HG03103 (cell line): Measurements from ENCODE around the gene TMEM163.
"Not testable (repeated sequence)": the region's sequence is repeated elsewhere in the genome, so short reads cannot be mapped to it uniquely, and the experiment has no call there.

Source experiments
- ATAC-seq: cut with Tn5 transposase; IDR thresholded peaks from one replicate; pipeline ENCODE4 v1.9.1; 2021; ENCODE audit warnings: low read depth; ENCODE audit not compliant: unreplicated experiment

The TMEM163 gene

DNA sequence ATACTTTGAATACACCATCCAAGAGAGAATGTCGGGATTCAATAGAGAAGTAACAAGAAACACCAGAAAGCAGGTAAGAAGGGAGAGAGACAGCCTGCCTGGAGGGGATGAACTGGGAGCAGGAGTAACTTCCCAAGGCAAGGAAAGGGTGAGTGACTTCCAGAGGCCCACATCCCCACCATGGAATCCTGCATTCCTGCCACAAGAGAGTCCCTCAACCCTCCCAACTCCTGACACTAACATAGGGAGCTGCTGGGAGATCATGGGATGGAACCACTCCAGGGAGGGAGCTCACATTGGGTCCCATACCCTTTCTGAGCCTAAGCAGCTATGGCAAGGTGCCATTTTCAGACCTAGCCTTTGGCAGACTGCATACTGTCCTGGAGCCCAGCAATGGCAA is 5.5 kb upstream of the TMEM163 start:
- ATAC-seq = no peak

DNA sequence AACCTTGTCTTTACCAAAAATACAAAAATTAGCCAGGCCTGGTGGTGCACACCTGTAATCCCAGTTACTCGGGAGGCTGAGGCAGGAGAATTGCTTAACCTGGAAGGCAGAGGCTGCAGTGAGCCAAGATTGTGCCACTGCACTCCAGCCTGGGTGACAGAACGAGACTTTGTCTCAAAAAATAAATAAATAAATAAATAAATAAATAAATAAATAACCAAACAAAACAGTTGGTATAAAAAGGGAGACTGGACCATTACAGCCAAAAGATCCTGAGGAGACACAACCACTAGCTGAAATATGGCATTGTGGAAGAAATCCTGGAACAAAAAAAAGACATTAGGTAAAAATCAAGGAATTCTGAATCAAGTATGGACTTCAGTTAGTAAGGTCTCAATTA is 4.9 kb upstream of the TMEM163 start:
- not testable (repeated sequence) for ATAC-seq

DNA sequence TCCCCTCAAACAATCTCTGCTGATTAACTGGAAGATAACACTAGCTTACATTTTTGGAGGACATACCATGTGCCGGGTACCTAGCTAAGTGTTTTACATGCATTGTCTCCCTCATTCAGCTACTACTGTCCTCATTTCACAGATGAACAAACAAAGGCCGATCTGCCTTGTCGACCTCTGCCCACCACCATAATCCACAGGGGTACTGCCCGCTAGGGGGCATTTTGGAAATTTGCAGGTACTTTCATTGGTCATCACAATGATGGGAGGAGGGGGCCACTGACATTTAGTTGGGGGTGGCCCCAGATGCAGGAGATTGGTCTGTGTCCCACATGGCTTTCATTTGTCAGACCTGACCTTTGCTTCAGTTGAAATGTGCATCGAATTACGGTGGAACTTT is 3.9 kb upstream of the TMEM163 start:
- ATAC-seq = no peak

DNA sequence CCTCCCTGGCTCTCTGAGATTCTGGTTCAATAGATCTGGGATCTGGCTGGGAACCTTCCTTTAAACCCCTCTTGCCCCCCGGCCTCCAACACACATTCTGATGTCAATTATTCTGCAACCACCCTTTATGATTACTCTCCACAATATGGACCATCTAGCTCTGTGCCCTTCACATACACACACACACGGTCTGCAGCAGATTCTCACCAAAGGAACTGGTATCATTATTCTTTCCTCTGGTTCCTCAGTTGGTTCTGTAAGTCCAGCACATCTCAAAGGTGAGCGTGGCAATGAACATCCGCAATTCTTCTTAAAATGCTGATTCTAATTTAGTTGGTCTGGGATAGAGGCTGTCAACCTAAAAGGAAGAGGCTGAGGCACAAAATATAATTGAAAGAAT is 2.8 kb upstream of the TMEM163 start:
- ATAC-seq = no peak

DNA sequence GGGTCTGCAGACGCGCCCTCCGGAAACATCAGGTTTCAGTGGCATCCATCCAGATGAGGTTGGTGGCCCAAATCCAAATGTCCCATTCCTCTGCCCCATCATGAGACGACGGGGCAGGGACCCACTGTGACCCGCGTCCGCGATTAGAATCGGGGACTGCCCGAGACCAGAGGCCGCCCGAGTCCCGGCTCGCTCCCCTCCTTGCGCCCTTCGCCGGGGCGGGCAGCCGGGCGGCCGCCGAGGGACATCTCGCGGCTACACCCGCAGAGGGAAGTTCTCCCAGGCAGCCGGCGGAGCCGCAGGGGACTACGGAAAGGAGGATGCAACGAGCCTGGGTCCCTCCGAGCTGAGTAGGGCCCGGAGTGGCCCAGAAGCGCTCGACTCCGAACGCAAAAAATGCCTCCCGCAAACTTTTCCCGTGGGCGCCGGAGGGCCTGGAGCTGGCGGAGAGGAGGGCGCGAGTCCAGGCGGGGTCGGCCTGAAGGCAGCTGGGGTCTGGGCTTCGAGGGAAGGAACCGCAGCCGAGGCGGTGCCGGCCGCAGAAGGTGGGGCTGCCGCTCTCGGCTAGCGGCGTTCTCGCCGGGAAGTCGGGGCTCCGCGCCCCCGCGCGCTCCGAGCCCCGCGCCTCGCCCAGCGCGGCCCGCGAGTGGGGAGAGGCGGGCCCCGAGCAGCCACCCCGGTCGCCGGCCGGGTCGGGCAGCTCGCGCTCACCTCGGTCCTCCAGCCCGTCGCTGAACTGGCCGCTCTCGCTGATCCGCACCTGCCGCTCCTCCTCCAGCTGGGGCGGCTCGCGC is 580 bp downstream of the TMEM163 start:
- peak; percentile 39 for ATAC-seq

DNA sequence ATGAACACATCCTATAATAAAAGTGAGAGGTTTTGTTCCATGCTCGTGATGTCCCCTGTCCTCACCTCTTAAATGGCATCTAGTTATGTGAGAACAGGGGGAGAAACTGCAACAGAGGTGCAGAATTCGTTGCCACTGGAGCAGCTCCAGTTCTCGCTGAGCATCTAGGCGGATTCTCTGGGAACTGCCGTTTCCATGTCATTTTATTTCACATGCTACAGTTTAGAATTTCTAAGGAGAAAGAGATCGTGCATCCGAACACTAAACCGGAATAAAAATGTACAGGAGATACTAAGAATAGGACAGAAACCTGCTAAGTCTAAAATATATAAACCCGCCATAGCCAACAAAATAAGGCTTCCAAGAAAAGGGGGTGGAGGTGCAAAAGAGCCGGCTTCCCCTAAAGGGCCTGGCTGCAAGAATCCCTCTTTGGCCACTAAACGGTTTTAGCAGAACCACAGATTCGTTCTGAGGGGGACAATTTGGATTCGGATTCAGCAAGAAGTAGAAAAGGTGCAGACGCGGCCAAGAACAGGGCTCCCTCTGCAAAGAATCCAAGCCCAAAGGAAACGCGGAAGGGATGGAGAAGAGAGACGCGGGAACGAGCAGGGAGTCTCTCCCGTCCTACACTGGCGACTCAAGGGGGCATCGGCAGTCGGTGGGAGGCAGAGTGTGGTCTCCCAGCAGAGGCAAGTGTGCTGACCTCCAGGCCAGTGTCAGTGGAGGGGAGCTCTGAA is 1.3 kb downstream of the TMEM163 start:
- ATAC-seq = no peak

DNA sequence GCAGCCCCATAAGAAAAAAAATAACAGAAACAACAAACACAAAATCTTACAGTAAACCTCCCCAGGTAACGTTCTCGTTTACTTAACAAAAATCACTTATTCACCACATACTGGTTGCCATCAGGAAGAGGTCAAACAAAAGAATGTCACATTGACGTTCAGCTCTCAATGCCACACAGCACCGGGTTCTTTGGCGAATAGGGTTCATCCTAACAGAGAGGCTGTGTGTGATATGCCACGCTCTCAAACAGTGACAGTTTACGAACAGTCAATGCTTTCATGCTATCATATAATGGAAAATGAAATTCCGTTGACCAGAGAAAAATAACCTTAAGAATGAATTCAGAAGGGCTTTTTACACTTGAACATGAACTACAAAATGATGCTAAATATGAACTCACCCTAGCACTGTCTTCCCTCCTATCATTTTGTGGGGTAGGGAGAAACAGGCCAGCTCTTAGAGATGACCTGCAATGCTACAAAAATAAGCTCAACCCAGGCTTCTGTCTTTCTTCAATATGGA is 2.0 kb downstream of the TMEM163 start:
- no peak for ATAC-seq

DNA sequence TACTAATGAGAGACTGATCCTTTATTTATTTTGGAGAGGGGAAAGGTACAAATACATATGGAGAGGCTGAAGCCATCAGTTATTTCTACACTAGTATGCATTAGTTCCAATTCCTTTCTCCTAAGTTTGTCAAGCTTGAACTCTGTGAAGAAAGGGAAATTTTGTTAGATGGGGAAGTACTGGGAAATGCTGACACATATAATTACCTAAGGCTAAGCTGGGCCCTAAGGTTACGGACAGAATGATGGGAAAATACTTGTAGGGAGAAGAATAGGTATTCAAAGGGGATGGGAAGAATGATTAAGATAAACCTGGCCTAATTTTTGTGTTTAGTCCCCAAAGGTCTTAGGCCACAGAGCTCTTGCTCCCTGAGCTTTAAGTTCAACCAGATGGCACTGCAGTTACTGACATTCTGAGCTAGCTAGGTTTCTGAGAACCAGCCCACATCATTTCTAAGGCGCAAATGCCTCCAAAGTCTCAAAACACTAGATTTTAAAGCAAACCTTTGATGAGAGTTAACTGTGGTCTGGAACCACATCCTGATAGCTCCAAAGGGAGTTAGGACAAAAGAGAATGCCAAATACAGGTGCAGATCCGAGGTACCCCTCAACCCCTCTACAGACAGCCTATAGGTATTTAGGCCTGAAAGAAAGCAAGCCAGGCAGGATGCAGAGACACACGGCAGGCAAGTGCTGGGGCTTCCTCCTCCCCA is 2.7 kb downstream of the TMEM163 start:
- no peak for ATAC-seq

DNA sequence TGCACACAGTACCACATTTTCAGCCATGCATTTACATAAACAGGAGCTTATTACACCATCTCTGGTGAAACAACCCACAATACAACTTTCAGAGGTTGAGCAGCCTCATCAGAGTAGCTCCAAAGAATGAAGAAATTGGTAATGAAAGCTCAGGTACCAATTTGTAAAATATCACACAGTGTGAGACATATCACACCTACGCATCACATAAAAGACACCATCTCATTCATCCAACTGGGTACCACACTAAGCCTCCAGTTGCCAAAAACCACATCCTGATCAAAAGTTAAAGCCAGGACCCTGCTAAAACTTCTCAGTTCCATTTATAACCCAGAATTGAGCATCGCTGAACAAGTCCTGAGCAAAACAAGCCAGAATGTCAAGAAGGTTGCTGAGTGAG is 4.6 kb downstream of the TMEM163 start:
- ATAC-seq = no peak

DNA sequence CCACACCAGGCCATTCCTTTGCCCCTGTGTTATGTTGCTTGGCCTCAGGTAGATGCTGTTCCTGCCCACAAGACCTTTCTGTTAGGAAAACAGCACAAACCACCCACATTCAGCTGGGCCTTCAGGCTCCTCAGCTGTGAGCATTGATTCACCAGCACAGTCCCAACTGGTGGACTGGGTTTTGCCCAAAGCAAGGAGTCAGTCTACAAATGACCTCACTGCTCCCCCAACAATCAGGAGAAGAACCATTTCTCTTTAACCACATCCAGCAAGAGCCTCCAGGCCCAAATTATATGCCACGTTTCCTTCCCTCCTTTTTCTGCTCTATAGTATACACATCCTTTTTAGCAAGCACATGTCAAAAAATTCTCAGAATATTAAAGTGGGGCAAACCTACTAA is 5.2 kb downstream of the TMEM163 start:
- ATAC-seq = no peak

DNA sequence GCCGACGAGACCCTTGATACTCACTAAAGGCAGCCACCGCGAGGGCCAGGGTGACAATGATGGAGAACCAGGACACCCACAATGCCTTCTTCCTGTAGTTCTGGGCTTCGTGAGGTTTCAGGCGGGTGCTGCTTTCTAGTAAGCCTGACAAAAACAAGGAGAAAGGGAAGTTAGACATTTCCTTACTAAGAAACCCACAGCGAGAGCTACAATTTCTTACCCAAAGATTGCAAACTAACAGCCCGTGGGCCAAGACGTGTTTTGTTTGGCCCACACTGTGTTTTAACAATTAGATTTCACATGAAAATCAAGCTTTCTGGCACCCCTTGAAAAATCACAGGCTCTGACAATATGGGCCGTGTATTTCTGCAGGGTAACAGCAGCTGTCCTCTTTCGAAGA is 5.6 kb downstream of the TMEM163 start:
- ATAC-seq = no peak

DNA sequence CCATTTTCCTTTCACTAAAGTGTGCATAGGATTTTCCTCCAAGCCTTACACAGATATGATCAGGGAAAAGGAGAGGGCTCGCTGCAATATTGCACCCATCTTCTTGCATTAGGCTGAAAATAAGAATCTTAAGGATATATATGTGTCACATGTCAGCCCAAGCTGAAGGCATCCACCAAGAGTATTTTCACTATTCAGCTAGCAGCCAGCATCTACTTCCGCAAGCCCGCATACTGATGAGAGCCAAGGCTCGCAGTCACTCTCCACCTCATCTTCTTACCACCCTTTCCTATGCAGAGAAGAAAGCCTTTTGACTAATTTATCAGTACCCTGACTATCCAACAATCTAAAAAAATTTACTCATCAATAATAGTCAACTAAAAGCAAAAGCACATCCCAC is 6.1 kb downstream of the TMEM163 start:
- no peak for ATAC-seq

DNA sequence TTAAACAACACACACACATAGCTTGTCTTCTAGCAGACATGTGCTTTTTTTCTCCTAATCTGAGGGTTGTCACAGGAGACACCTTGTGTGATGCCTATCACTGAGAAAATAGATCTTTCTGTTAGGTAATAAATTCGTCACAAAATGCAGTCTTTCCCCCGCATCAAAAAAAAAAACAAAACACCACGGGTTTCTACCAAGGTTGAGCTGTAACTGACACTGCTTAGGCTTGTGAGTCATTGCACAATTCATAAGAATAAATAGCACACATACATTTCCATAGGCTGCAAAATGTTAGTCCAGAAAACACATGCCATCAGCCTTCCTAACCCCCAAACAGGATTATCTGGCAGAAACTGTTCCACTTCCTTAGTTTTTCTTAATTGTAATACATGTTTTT is 6.5 kb downstream of the TMEM163 start:
- ATAC-seq = no peak

DNA sequence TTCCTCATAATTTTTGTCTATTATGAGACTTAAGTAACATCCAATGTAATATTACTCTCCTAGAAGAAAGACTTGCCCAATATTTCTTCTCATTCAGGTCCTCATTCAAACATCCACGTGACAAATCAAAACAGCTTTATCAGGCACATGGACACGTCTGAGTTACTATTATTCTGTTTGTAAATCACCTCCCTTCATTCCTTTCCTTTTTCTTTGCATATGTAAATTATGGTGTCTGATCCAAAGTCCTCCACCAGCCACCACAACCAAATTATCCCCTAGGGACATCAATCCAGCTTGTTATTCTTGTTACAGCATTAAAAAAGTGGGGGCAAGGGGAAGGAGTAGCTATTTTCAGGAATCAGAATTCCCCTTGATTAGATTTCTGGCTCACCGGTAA is 7.1 kb downstream of the TMEM163 start:
- no peak for ATAC-seq

DNA sequence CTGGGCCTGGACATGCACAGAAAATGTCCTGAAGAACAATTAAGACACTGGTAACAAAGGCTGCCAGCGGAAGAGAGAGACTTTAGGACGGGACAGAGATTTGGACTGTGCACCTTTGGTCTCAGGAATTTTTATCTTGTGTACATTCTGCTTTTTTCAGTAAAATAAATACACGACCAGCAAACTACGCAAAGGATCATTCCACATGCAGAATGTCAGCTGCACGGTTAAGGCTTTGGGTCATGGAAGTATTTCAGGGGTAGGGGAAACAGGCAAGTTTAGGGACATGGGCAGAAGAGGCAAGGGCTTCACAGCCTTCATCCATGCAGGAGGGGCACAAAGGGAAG is 11.5 kb downstream of the TMEM163 start:
- ATAC-seq = no peak

DNA sequence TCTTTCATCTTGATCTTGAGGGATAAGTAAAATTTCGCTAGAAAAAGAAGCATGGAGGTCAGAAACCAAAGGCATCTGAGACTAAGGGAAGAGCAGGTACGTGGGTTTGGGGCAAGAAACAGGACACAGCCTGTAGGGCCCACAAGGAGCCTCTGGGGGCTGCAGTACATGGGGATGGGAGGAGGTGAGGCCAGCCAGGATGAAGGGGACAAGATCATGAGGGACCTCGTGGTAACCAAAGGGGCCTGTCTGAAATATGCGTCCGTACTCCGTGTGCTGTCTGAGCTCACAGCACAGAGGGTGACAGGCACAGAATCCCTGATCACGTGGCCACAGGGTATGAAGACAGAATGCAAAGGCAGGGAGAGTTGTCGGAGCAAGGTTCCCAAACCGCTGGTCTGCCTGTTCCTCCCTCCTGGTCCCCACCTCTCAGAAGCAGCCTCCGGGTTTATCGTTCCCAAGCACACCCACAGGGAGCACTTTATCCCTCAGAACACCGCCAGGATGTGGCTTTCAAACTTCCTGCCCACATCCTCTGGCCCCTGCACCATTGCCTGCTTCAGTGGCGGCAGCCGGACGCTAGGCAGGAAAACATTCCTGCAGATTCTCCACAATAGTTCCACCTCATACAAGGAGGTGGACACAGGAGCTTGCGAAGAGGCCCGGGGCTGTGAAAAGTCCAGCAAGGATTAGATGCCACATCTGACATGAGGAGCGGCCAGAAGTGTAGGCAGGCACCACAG is 12.0 kb downstream of the TMEM163 start:
- ATAC-seq = no peak

DNA sequence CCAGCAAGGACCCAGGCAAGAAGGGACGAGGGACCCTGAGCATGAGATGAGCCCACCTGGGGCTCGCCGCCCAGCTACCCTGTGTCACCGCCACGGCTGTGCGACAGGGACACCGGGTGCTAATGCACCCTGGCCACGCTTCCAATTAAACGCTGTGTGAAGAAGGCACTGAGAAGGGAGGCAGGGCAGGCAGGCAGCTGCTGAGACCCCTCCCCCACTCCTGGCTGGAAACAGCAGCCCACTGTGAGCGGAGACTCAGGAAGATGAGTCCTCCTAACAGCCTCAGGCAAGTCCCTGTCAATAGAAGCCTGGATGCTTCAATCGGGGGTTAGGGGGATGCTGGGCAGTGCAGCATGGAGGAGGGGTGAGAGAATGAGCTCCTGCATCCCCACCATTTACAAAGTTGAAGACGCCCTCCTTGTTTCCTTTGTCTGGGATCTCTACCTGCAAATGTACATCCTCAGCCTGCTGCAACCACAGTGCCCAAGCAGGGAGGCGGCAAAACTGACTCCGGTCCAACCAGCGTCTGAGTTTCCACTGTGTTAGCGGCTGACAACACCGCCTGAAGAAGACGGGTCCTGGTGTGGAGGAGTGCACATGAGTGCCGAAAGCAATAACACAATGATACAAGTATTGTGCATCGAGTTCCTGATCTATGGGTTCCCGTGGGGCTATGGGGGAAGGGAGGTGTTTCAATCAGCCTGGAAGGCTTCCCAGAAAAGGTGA is 12.8 kb downstream of the TMEM163 start:
- no peak for ATAC-seq

DNA sequence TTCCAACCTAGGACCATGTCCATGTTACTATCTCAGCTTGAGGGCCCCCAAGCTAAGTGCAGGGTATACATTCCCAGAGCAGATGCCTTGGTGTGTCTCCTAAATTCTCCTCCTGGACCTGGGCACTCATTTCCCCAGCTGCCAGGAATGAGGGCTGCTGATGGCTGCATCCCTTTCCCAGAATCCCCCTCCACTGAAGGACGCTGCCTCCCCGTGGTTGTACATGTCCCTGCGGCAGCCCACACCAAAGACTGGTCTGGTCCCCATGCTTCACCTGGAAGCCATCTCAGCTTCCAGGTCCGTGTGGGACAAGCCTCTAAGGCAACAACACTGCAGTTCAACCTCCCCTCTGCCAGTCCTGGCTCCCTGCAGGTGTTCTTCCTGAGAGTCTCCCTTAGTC is 14.6 kb downstream of the TMEM163 start:
- no peak for ATAC-seq

DNA sequence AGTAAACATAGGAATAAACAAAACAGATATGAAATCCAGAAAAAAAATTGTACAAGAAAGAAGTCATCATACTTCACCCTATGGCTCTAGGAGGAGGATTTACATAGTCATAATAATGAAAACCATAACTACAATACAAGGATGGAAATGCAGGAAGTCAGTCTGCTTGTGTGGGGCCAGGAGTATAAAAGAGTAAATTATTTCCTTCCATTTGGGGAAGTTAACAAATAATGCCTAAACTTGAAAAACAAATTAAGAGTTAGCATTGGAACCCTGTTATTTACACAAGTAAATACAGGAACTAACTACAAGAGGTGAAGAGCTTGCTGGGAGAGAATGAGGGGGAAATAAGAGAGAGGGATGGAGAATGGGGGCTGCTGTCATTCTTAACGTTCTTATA is 15.4 kb downstream of the TMEM163 start:
- no peak for ATAC-seq

DNA sequence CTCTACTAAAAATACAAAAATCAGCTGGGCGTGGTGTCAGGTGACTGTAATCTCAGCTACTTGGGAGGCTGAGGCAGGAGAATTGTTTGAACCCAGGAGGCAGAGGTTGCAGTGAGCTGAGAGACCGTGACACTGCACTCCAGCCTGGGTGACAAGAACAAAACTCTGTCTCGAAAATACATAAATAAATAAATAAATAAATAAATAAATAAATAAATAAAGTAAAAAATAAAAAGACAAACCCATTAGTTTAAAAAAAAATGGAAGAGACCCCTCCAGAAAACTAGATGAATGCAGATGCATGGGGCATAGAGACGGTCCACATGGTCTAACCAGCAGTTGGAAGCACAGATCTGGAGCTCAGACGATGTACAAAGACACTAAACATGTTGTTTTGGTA is 18.1 kb downstream of the TMEM163 start:
- ATAC-seq = no peak
